Lower lobe of right lung (tissue), 2 donors: ENCODE measurements around the gene SELENOS. TPM values are rescaled to one million over a fixed set of nuclear protein-coding genes. Genes with fewer than 3 reads are reported as not detected.

Experiments used
- ATAC-seq, 2 donors: fragments of 200-7000 bp; cut with Tn5 transposase; one replicate each; pipeline ENCODE4 v1.9.1; 2020 to 2022; ENCODE audit warnings: mild to moderate bottlenecking in 2 of 2, moderate library complexity in 2 of 2
- DNase-seq: peaks from one replicate; pipeline ENCODE4 v3.0.0-alpha.2; 2020
- H3K27ac ChIP-seq: fragments of 200-600 bp; one replicate; pipeline ENCODE4 v1.8.0; 2022
- H3K27me3 ChIP-seq: fragments of 200-600 bp; one replicate; pipeline ENCODE4 v1.8.0; 2022; ENCODE audit warnings: low read depth
- H3K36me3 ChIP-seq: fragments of 200-600 bp; one replicate; pipeline ENCODE4 v1.8.0; 2022; ENCODE audit warnings: mild to moderate bottlenecking
- H3K4me1 ChIP-seq: fragments of 200-600 bp; one replicate; pipeline ENCODE4 v1.8.0; 2022
- H3K4me3 ChIP-seq: fragments of 200-600 bp; one replicate; pipeline ENCODE4 v1.8.0; 2022; ENCODE audit warnings: mild to moderate bottlenecking
- H3K9me3 ChIP-seq: fragments of 200-600 bp; one replicate; pipeline ENCODE4 v1.8.0; 2022
- intact Hi-C: fragments of 100-400 bp; cut with DNase I; formaldehyde crosslinking; loops from one replicate; pipeline ENCODE4 v1.11.0; 2022
- total RNA-seq: library from RNA; stranded (reverse); fragmentation: NEBNext Ultra II Directional; extraction: Animal tissue kit (Norgen Biotek cat#: 25700); gene quantifications from one replicate; pipeline ENCODE4 v1.2.1, GENCODE V29; 2021
- TF ChIP-seq, protein P1 (sequence below): fragments of 200-600 bp; IDR thresholded peaks from one replicate; pipeline ENCODE4 v1.8.0; 2022; ENCODE audit warnings: antibody characterized with exemption, mild to moderate bottlenecking
- donor health status: DM: no; HTN: yes; CAD: no; lungs with severe emphysema.

The SELENOS gene
- total RNA-seq, 1 donor from 2014 or later, result 64.5 TPM

DNA sequence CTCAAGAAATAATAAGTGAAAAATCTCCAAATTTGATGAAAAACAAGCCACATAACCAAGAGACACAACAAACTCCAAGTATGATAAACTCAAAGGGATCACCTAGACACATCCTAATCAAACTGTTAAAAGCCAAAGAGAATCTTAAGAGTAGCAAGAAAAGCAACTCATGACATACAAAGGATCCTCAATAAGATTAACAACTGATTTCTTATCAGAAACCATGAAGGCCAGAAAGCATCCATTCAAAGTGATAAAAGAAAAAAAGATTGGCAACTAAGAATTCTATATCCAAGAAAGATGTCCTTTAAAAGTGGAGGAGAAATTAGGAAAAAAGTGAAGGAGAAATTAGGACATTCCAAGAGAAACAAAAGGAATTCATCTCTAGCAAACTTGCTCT, 49.0 kb downstream of the SELENOS start:
- ATAC-seq (no peak), DNase-seq (no peak)
- Histone ChIP-seq H3K27me3 (no peaks in the 10 kb centered on the region), H3K4me1 (peaks cover 11% of the 10 kb centered on the region), H3K9me3 (peaks cover 11% of the 10 kb centered on the region), H3K27ac (no peak overlapping the region), H3K36me3 (peaks cover 12% of the 10 kb centered on the region), H3K4me3 (no peak overlapping the region)
- intact Hi-C loops, result no loop called here
- TF ChIP-seq, protein P1, sequence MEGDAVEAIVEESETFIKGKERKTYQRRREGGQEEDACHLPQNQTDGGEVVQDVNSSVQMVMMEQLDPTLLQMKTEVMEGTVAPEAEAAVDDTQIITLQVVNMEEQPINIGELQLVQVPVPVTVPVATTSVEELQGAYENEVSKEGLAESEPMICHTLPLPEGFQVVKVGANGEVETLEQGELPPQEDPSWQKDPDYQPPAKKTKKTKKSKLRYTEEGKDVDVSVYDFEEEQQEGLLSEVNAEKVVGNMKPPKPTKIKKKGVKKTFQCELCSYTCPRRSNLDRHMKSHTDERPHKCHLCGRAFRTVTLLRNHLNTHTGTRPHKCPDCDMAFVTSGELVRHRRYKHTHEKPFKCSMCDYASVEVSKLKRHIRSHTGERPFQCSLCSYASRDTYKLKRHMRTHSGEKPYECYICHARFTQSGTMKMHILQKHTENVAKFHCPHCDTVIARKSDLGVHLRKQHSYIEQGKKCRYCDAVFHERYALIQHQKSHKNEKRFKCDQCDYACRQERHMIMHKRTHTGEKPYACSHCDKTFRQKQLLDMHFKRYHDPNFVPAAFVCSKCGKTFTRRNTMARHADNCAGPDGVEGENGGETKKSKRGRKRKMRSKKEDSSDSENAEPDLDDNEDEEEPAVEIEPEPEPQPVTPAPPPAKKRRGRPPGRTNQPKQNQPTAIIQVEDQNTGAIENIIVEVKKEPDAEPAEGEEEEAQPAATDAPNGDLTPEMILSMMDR, result no peak

DNA sequence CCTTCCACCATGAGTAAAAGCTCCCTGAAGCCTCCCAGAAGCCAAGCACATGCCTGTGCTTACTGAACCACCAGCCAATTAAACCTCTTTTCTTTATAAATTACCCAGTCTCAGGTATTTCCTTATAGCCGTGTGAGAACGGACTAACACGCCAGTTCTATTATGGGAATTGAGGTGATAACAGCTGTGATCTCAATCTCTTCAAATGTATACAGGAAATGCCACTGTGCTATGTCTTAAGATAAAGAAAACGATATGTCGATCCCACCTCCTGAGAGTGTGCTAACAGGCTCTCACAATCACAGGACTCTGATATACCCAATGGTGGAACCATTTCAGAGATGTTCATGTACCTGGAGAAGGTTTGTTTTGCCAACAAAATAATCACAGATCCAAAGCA, 51.6 kb downstream of the SELENOS start:
- TF ChIP-seq, protein P1, result no peak
- Histone ChIP-seq H3K27ac (no peak overlapping the region), H3K27me3 (no peaks in the 10 kb centered on the region), H3K36me3 (peaks cover 4% of the 10 kb centered on the region), H3K4me1 (peaks cover 21% of the 10 kb centered on the region), H3K4me3 (no peak overlapping the region), H3K9me3 (peaks cover 11% of the 10 kb centered on the region)
- intact Hi-C loops, result no loop called here
- ATAC-seq (no peak), DNase-seq (no peak)

Other genes starting within 250 kb of the SELENOS start
- gene CHSY1, start 25.4 kb downstream of the SELENOS start, total RNA-seq, result 25.6 TPM
- gene SNRPA1, start 17.8 kb upstream of the SELENOS start, total RNA-seq, result 35.4 TPM
- 12.3 TPM for gene PCSK6, start 212.2 kb upstream of the SELENOS start, total RNA-seq